ENCODE measurements around the gene IL1RAPL2. TPM values are rescaled to one million over a fixed set of nuclear protein-coding genes. Genes with fewer than 3 reads are reported as not detected.

The IL1RAPL2 gene
- total RNA-seq, 1 experiment from 2014 or later: 1.6 TPM

- Histone ChIP-seq H4K20me1 (ENCODE audit: insufficient read depth) (no peaks in the 10 kb centered on the region), H3K9me2 (ENCODE audit: insufficient read depth) (no peaks in the 10 kb centered on the region), H3K27me3 (ENCODE audit: insufficient read depth, low read depth) (no peaks in the 10 kb centered on the region), H3K4me1 (replicated peaks; ENCODE audit: insufficient read depth) (peaks cover 11% of the 10 kb centered on the region), H3K9me3 (ENCODE audit: insufficient read depth, low read depth) (no peaks in the 10 kb centered on the region), H3K27ac (no peak overlapping the region), H3K79me2 (ENCODE audit: low read depth) (no peaks in the 10 kb centered on the region), H3K4me2 (no peak overlapping the region), H3K36me3 (ENCODE audit: low read depth) (no peaks in the 10 kb centered on the region), H2AFZ (no peak overlapping the region), H3K4me3 (no peak overlapping the region), H3F3A (ENCODE audit: insufficient read depth, low read depth) (no peaks in the 10 kb centered on the region)
- CTCF ChIA-PET: interaction anchor here (0.6 kb wide), 1 partner anchor 952 kb away, joined by 3 read pairs; no protein-coding TSS in a partner anchor
- POLR2A ChIA-PET (ENCODE audit: unreplicated experiment): no interaction called here
- no peak for TF ChIP-seq EZH2 (IDR thresholded peaks at IDR 0.05; ENCODE audit: low read depth)
- no peak for TF ChIP-seq CTCF (conservative IDR thresholded peaks at IDR 0.05)
- no peak for DNase-seq
- intact Hi-C loops (cut with micrococcal nuclease; ENCODE audit: unreplicated experiment): no loop called here
- no TSS peak for BruUV-seq (replicated peaks)
Measured at GRCh38 chrX:104707572-104707971, 141.6 kb downstream of the IL1RAPL2 start.

GRCh38 chrX:104712515-104712914, 146.5 kb downstream of the IL1RAPL2 start:
- POLR2A ChIA-PET (ENCODE audit: unreplicated experiment): no interaction called here
- DNase-seq: no peak
- Histone ChIP-seq H3K4me3 (no peak overlapping the region), H3K9me2 (ENCODE audit: insufficient read depth) (no peaks in the 10 kb centered on the region), H3K4me2 (no peak overlapping the region), H3F3A (ENCODE audit: insufficient read depth, low read depth) (no peaks in the 10 kb centered on the region), H3K9me3 (ENCODE audit: insufficient read depth, low read depth) (no peaks in the 10 kb centered on the region), H3K27ac (no peak overlapping the region), H3K27me3 (ENCODE audit: insufficient read depth, low read depth) (no peaks in the 10 kb centered on the region), H3K4me1 (replicated peaks; ENCODE audit: insufficient read depth) (peaks cover 7% of the 10 kb centered on the region), H3K36me3 (ENCODE audit: low read depth) (no peaks in the 10 kb centered on the region), H4K20me1 (ENCODE audit: insufficient read depth) (no peaks in the 10 kb centered on the region), H2AFZ (no peak overlapping the region), H3K79me2 (ENCODE audit: low read depth) (no peaks in the 10 kb centered on the region)
- peak; percentile 33; the same call in 1 of the 2 replicates for TF ChIP-seq CTCF (conservative IDR thresholded peaks at IDR 0.05)
- no peak for TF ChIP-seq EZH2 (IDR thresholded peaks at IDR 0.05; ENCODE audit: low read depth)
- intact Hi-C loops (cut with micrococcal nuclease; ENCODE audit: unreplicated experiment): loop anchor here (1.0 kb wide), 1 partner anchor 146 kb away; the partner anchor contains the start of gene IL1RAPL2
- BruUV-seq (replicated peaks): no TSS peak
- CTCF ChIA-PET: no interaction called here

- ChIA-PET POLR2A (ENCODE audit: unreplicated experiment) (no interaction called here), CTCF (interaction anchor here (0.6 kb wide), 1 partner anchor 263 kb away, joined by 4 read pairs; no protein-coding TSS in a partner anchor)
- Histone ChIP-seq H3K4me2 (no peak overlapping the region), H3K27me3 (ENCODE audit: insufficient read depth, low read depth) (no peaks in the 10 kb centered on the region), H3K9me3 (ENCODE audit: insufficient read depth, low read depth) (no peaks in the 10 kb centered on the region), H3K9me2 (ENCODE audit: insufficient read depth) (no peaks in the 10 kb centered on the region), H3K4me1 (replicated peaks; ENCODE audit: insufficient read depth) (no peaks in the 10 kb centered on the region), H3K4me3 (no peak overlapping the region), H3F3A (ENCODE audit: insufficient read depth, low read depth) (no peaks in the 10 kb centered on the region), H3K36me3 (ENCODE audit: low read depth) (no peaks in the 10 kb centered on the region), H4K20me1 (ENCODE audit: insufficient read depth) (no peaks in the 10 kb centered on the region), H2AFZ (no peak overlapping the region), H3K27ac (no peak overlapping the region), H3K79me2 (ENCODE audit: low read depth) (no peaks in the 10 kb centered on the region)
- TF ChIP-seq EZH2 (IDR thresholded peaks at IDR 0.05; ENCODE audit: low read depth): no peak
- TF ChIP-seq CTCF (conservative IDR thresholded peaks at IDR 0.05): no peak
- intact Hi-C loops (cut with micrococcal nuclease; ENCODE audit: unreplicated experiment): no loop called here
- no TSS peak for BruUV-seq (replicated peaks)
- DNase-seq: peak in 1 of 2 experiments; percentile 35
Measured at GRCh38 chrX:104721854-104722253, 155.9 kb downstream of the IL1RAPL2 start.

All from PC-9 (cell line).